A549 (cell line): ENCODE data around the gene PLBD2. TPM values are rescaled to one million over a fixed set of nuclear protein-coding genes. Genes with fewer than 3 reads are reported as not detected.

Source experiments
- ATOH8 ChIP-seq: fragments of 250-450 bp; sonication (Bioruptor Pico); IDR thresholded peaks from 2 replicates; pipeline ENCODE4 v1.5.0; 2020; ENCODE audit warnings: low read depth, mild to moderate bottlenecking, moderate library complexity
- BHLHE40 ChIP-seq: IDR thresholded peaks from 2 replicates; pipeline ENCODE4 v1.6.1; 2012; ENCODE audit warnings: low read depth, low read length, inconsistent platforms
- CBX8 ChIP-seq: fragments of 200-600 bp; sonication (generic); IDR thresholded peaks from 2 replicates; pipeline ENCODE4 v1.6.1; 2016
- CHD2 ChIP-seq: fragments of 150-350 bp; IDR thresholded peaks from 2 replicates; pipeline ENCODE4 v1.6.1; 2014; ENCODE audit warnings: low read length; ENCODE audit not compliant: partially characterized antibody
- CHD4 ChIP-seq: fragments of 200-600 bp; sonication (generic); IDR thresholded peaks from 2 replicates; pipeline ENCODE4 v1.6.1; 2016; ENCODE audit warnings: antibody characterized with exemption, mild to moderate bottlenecking, borderline replicate concordance
- E2F6 ChIP-seq: IDR thresholded peaks from 2 replicates; pipeline ENCODE4 v1.6.1; 2012; ENCODE audit warnings: low read depth, borderline replicate concordance
- EHMT2 ChIP-seq: fragments of 200-600 bp; sonication (generic); IDR thresholded peaks from 2 replicates; pipeline ENCODE4 v1.6.1; 2016; ENCODE audit warnings: antibody characterized with exemption, low read depth, mild to moderate bottlenecking, moderate library complexity
- FOSL2 ChIP-seq, 2 experiments: fragments of 450-650 bp in 1 of 2; fragments of >200 bp in 1 of 2; sonication (Bioruptor Twin) in 1 of 2; formaldehyde crosslinking; IDR thresholded peaks; 2 replicates each; pipeline versions ENCODE4 v1.5.0 to v1.6.1; 2016 to 2020; ENCODE audit warnings: mild to moderate bottlenecking in 1 of 2, moderate library complexity in 1 of 2
- FOXS1 ChIP-seq: fragments of 250-450 bp; sonication (Bioruptor Pico); IDR thresholded peaks from 2 replicates; pipeline ENCODE4 v1.5.0; 2020; ENCODE audit warnings: mild to moderate bottlenecking, moderate library complexity
- HDAC2 ChIP-seq: fragments of 200-600 bp; sonication (generic); IDR thresholded peaks from 2 replicates; pipeline ENCODE4 v1.6.1; 2016
- HEYL ChIP-seq: fragments of 250-450 bp; sonication (Bioruptor Pico); IDR thresholded peaks from 2 replicates; pipeline ENCODE4 v1.8.0; 2021; ENCODE audit warnings: mild to moderate bottlenecking, moderate library complexity
- HOXA7 ChIP-seq: fragments of 250-450 bp; sonication (Bioruptor Pico); IDR thresholded peaks from 2 replicates; pipeline ENCODE4 v1.5.0; 2020; ENCODE audit warnings: mild to moderate bottlenecking, moderate library complexity
- HOXB13 ChIP-seq: fragments of 250-450 bp; sonication (Bioruptor Pico); IDR thresholded peaks from 2 replicates; pipeline ENCODE4 v1.5.0; 2020; ENCODE audit warnings: low read depth, mild to moderate bottlenecking, moderate library complexity
- HOXB5 ChIP-seq: fragments of 250-450 bp; sonication (Bioruptor Pico); IDR thresholded peaks from 2 replicates; pipeline ENCODE4 v1.5.0; 2020; ENCODE audit warnings: mild to moderate bottlenecking, moderate library complexity
- JUNB ChIP-seq: fragments of >200 bp; sonication (Bioruptor Twin); formaldehyde crosslinking; IDR thresholded peaks from 2 replicates; pipeline ENCODE4 v1.6.1; 2016
- MAFK ChIP-seq: fragments of 450-650 bp; IDR thresholded peaks from 2 replicates; pipeline ENCODE4 v1.6.1; 2014; ENCODE audit not compliant: partially characterized antibody
- MAZ ChIP-seq: fragments of 150-350 bp; IDR thresholded peaks from 2 replicates; pipeline ENCODE4 v1.6.1; 2014; ENCODE audit warnings: antibody characterized with exemption, low read depth, low read length, borderline replicate concordance
- NFE2L2 ChIP-seq: fragments of 150-350 bp; conservative IDR thresholded peaks from 2 replicates; pipeline ENCODE4 v1.6.1; 2014; ENCODE audit warnings: low read length
- NPAS2 ChIP-seq: fragments of 250-450 bp; sonication (Bioruptor Pico); IDR thresholded peaks from 2 replicates; pipeline ENCODE4 v1.8.0; 2022; ENCODE audit warnings: mild to moderate bottlenecking, moderate library complexity, borderline replicate concordance
- NR3C1 ChIP-seq: fragments of >200 bp; sonication (Bioruptor Twin); formaldehyde crosslinking; IDR thresholded peaks from 3 replicates; pipeline ENCODE4 v1.6.1; 2017
- PBX3 ChIP-seq: IDR thresholded peaks from 2 replicates; pipeline ENCODE4 v1.6.1; 2012
- POLR2A ChIP-seq: IDR thresholded peaks from 2 replicates; pipeline ENCODE4 v1.6.1; 2012; ENCODE audit warnings: mild to moderate bottlenecking, low read length
- POLR2AphosphoS2 ChIP-seq: conservative IDR thresholded peaks from 2 replicates; pipeline ENCODE4 v1.6.1; 2012; ENCODE audit warnings: low read length, improper control_type of control experiment, inconsistent platforms
- RARB ChIP-seq: fragments of 250-450 bp; sonication (Bioruptor Pico); IDR thresholded peaks from 2 replicates; pipeline ENCODE4 v1.8.0; 2021; ENCODE audit warnings: mild to moderate bottlenecking, moderate library complexity
- RCOR1 ChIP-seq: fragments of 150-350 bp; IDR thresholded peaks from 2 replicates; pipeline ENCODE4 v1.6.1; 2014; ENCODE audit warnings: antibody characterized with exemption, low read length, low read depth
- REST ChIP-seq: fragments of 200-600 bp; sonication (generic); IDR thresholded peaks from 2 replicates; pipeline ENCODE4 v1.6.1; 2016; ENCODE audit warnings: antibody characterized with exemption, mild to moderate bottlenecking, moderate library complexity
- RNF2 ChIP-seq: fragments of 200-600 bp; sonication (generic); IDR thresholded peaks from 2 replicates; pipeline ENCODE4 v1.6.1; 2016; ENCODE audit warnings: low read depth, mild to moderate bottlenecking, antibody characterized with exemption, moderate library complexity, borderline replicate concordance
- SMC3 ChIP-seq: fragments of >200 bp; sonication (Bioruptor Twin); formaldehyde crosslinking; IDR thresholded peaks from 3 replicates; pipeline ENCODE4 v1.6.1; 2018; ENCODE audit warnings: inconsistent platforms
- TP53 ChIP-seq: fragments of 250-450 bp; sonication (Bioruptor Pico); IDR thresholded peaks from 2 replicates; pipeline ENCODE4 v1.5.0; 2021; ENCODE audit warnings: mild to moderate bottlenecking, moderate library complexity
- ZSCAN20 ChIP-seq: fragments of 250-450 bp; sonication (Bioruptor Pico); IDR thresholded peaks from 2 replicates; pipeline ENCODE4 v1.8.0; 2022; ENCODE audit warnings: mild to moderate bottlenecking, moderate library complexity
- polyA plus RNA-seq, 4 experiments: library from polyadenylated mRNA; depleted of rRNA in 3 of 4; stranded (reverse); fragments of >200 nt; fragmentation: RNase III in 1 of 4; extraction: RNeasy Plus Mini Kit Qiagen cat#74134 plus additional on column Dnase treatment in 1 of 4; gene quantifications; 2 replicates in 3 of 4; 3 replicates in 1 of 4; pipeline ENCODE4 v1.2.3, GENCODE V29; 2011 to 2017
- TF ChIP-seq, protein P1 (sequence below): fragments of 150-350 bp; IDR thresholded peaks from 2 replicates; pipeline ENCODE4 v1.6.1; 2014; ENCODE audit warnings: low read depth, mild to moderate bottlenecking, low read length
- TF ChIP-seq, protein P2 (sequence below): fragments of 250-450 bp; sonication (Bioruptor Pico); IDR thresholded peaks from 2 replicates; pipeline ENCODE4 v1.5.0; 2021; ENCODE audit warnings: mild to moderate bottlenecking, moderate library complexity, borderline replicate concordance
- TF ChIP-seq, protein P3 (sequence below): fragments of >200 bp; sonication (Bioruptor Twin); formaldehyde crosslinking; IDR thresholded peaks from 2 replicates; pipeline ENCODE4 v1.6.1; 2016

Gene PLBD2
- polyA plus RNA-seq, 2 of the 4 experiments (the other 2 are of a cell fraction) = 13.2 to 25.9 TPM

DNA sequence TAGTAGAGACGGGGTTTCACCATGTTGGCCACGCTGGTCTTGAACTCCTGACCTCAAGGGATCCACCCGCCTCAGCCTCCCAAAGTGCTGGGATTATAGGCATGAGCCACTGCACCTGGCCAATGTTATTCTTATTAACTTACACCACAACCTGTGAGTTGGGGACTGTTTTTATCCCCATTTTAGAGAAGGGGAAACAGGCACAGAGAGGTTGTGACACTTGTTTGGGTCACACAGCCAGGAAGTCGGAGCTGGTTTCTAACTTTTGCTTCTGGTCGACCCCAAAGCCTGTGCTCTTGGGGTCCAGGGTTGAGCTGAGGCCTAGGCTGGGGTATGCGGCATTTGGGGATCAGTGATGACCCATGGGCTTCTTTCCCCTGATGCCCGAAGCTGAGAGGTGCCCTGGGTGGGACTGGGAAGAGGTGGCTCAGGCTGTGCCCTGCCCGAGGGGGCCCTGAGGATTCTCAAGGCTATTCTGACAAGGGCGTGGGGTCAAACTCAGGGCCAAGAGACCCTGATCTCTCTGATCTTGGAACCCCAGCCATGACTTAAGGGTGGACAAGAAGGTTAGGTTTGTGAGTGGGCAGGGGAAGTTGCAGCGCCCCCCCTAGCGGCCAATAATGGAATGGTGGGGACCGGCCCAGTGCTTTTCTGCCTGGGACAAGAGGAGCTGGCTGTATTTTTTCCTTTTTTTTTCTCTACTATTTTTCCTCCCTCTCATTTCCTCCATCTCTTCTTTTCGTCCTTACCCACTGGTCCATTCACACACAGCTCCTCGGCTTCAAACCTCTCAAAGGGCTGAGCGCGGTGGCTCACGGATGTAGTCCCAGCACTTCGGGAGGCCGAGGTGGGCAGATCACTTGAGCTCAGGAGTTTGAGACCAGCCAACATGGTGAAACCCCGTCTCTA is 66.8 kb downstream of the PLBD2 start (continued):
- TF ChIP-seq EHMT2 = no peak
- TF ChIP-seq FOSL2 (IDR thresholded peaks at IDR 0.05) = no peak
- TF ChIP-seq FOSL2 (CRISPR knock-in tag; IDR thresholded peaks at IDR 0.05) = no peak
- TF ChIP-seq ATOH8 (CRISPR knock-in tag) = no peak
- TF ChIP-seq JUNB = no peak
- TF ChIP-seq CBX8 = no peak
- TF ChIP-seq MAFK = no peak
- TF ChIP-seq CHD4 = peak; percentile 88
- no peak for TF ChIP-seq RARB
- no peak for TF ChIP-seq HOXA7 (CRISPR knock-in tag)
- no peak for TF ChIP-seq REST
- TF ChIP-seq NR3C1 = no peak
- TF ChIP-seq MAZ = no peak
- peak; percentile 72; the same call in 1 of the 2 replicates for TF ChIP-seq HDAC2
- TF ChIP-seq BHLHE40 = no peak
- no peak for TF ChIP-seq TP53 (CRISPR knock-in tag)
- no peak for TF ChIP-seq FOXS1 (CRISPR knock-in tag)
- no peak for TF ChIP-seq NPAS2 (CRISPR knock-in tag)
- no peak for TF ChIP-seq NFE2L2
- TF ChIP-seq HOXB5 (CRISPR knock-in tag) = no peak
- no peak for TF ChIP-seq E2F6
- no peak for TF ChIP-seq RNF2
- no peak for TF ChIP-seq HEYL (CRISPR knock-in tag)
- TF ChIP-seq RCOR1 = no peak
- no peak for TF ChIP-seq PBX3
- TF ChIP-seq, protein P1, sequence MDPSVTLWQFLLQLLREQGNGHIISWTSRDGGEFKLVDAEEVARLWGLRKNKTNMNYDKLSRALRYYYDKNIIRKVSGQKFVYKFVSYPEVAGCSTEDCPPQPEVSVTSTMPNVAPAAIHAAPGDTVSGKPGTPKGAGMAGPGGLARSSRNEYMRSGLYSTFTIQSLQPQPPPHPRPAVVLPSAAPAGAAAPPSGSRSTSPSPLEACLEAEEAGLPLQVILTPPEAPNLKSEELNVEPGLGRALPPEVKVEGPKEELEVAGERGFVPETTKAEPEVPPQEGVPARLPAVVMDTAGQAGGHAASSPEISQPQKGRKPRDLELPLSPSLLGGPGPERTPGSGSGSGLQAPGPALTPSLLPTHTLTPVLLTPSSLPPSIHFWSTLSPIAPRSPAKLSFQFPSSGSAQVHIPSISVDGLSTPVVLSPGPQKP = no peak
- TF ChIP-seq, protein P2, sequence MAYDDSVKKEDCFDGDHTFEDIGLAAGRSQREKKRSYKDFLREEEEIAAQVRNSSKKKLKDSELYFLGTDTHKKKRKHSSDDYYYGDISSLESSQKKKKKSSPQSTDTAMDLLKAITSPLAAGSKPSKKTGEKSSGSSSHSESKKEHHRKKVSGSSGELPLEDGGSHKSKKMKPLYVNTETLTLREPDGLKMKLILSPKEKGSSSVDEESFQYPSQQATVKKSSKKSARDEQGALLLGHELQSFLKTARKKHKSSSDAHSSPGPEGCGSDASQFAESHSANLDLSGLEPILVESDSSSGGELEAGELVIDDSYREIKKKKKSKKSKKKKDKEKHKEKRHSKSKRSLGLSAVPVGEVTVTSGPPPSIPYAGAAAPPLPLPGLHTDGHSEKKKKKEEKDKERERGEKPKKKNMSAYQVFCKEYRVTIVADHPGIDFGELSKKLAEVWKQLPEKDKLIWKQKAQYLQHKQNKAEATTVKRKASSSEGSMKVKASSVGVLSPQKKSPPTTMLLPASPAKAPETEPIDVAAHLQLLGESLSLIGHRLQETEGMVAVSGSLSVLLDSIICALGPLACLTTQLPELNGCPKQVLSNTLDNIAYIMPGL = no peak
- TF ChIP-seq CHD2 = no peak
- no peak for TF ChIP-seq HOXB13
- peak; percentile 79 for TF ChIP-seq SMC3
- no peak for TF ChIP-seq POLR2A
- TF ChIP-seq POLR2AphosphoS2 = no peak
- TF ChIP-seq, protein P3, sequence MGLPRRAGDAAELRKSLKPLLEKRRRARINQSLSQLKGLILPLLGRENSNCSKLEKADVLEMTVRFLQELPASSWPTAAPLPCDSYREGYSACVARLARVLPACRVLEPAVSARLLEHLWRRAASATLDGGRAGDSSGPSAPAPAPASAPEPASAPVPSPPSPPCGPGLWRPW = no peak
- TF ChIP-seq ZSCAN20 (CRISPR knock-in tag) = no peak
